ENCODE data around the gene ODF2L. TPM values are rescaled to one million over a fixed set of nuclear protein-coding genes. Genes with fewer than 3 reads are reported as not detected.
"Not testable (repeated sequence)": the region's sequence is repeated elsewhere in the genome, so short reads cannot be mapped to it uniquely, and the experiment has no call there.

The ODF2L gene
- total RNA-seq, 2 experiments from 2014 or later = 68.1 to 71.2 TPM

DNA sequence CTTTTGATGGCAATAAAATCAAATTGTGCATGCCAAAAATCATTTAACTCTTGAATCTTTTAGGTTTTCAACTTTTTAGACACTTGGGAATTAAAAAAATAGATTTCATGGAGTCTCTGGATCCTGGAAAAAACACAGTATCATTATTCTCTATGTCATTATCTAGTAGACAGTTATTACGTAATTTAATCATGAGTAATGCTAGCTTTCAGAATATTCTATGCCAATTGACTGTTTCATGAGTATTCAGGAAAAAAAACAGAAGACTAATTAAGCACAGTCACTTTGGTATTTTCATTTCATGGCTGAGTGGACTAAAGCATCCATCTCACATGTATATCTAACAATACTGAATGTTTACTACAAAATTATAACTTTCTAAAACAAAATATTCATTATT, 44.0 kb downstream of the ODF2L start:
- H3K27ac Mint-ChIP-seq = no peak overlapping the region
- no peak for ATAC-seq (ENCODE audit: poor library complexity)
- no peak overlapping the region for H3K4me3 Mint-ChIP-seq
- H3K27me3 Mint-ChIP-seq = no peaks in the 10 kb centered on the region
- Histone ChIP-seq H3K4me1 (ENCODE audit: insufficient read depth, low read length) (no peaks in the 10 kb centered on the region), H3K36me3 (ENCODE audit: insufficient read depth, low read length) (peaks cover 41% of the 10 kb centered on the region), H3K27me3 (ENCODE audit: control insufficient read depth in 1 of 2, insufficient read depth in 2 of 2, low read length in 2 of 2) (no peaks in the 10 kb centered on the region), H3K9me3 (ENCODE audit: control insufficient read depth in 1 of 2, insufficient read depth in 1 of 2, low read length in 2 of 2) (no peaks in the 10 kb centered on the region), H3K27ac (ENCODE audit: low read depth in 1 of 2, low read length in 2 of 2) (no peak overlapping the region), H3K4me3 (ENCODE audit: low read length) (no peak overlapping the region)
- peaks cover 79% of the 10 kb centered on the region for H3K36me3 Mint-ChIP-seq (ENCODE audit: low read depth)
- ChIA-PET POLR2A (no interaction called here), CTCF (no interaction called here)
- peaks cover 4% of the 10 kb centered on the region for H3K9me3 Mint-ChIP-seq
- TF ChIP-seq, protein P1, sequence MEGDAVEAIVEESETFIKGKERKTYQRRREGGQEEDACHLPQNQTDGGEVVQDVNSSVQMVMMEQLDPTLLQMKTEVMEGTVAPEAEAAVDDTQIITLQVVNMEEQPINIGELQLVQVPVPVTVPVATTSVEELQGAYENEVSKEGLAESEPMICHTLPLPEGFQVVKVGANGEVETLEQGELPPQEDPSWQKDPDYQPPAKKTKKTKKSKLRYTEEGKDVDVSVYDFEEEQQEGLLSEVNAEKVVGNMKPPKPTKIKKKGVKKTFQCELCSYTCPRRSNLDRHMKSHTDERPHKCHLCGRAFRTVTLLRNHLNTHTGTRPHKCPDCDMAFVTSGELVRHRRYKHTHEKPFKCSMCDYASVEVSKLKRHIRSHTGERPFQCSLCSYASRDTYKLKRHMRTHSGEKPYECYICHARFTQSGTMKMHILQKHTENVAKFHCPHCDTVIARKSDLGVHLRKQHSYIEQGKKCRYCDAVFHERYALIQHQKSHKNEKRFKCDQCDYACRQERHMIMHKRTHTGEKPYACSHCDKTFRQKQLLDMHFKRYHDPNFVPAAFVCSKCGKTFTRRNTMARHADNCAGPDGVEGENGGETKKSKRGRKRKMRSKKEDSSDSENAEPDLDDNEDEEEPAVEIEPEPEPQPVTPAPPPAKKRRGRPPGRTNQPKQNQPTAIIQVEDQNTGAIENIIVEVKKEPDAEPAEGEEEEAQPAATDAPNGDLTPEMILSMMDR (IDR thresholded peaks at IDR 0.05) = no peak
- no peaks in the 10 kb centered on the region for H3K4me1 Mint-ChIP-seq (ENCODE audit: low read depth)
- no peak for DNase-seq
- intact Hi-C loops (cut with DNase I, micrococcal nuclease) = no loop called here

DNA sequence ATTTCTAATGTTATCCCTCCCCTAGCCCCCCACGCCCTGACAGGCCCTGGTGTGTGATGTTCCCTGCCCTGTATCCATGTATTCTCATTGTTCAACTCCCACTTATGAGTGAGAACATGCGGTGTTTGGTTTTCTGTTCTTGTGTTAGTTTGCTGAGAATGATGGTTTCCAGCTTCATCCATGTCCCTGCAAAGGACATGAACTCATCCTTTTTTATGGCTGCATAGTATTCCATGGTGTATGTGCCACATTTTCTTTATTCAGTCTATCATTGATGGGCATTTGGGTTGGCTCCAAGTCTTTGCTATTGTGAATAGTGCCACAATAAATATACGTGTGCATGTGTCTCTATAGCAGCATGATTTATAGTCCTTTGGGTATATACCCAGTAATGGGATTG, 45.9 kb downstream of the ODF2L start:
- H3K4me3 Mint-ChIP-seq; CTCF ChIA-PET; H3K27ac ChIP-seq (ENCODE audit: low read depth in 1 of 2, low read length in 2 of 2); intact Hi-C loops (cut with DNase I, micrococcal nuclease); H3K9me3 Mint-ChIP-seq; H3K4me3 ChIP-seq (ENCODE audit: low read length); POLR2A ChIA-PET; H3K9me3 ChIP-seq (ENCODE audit: control insufficient read depth in 1 of 2, insufficient read depth in 1 of 2, low read length in 2 of 2); H3K27me3 ChIP-seq (ENCODE audit: control insufficient read depth in 1 of 2, insufficient read depth in 2 of 2, low read length in 2 of 2); H3K4me1 Mint-ChIP-seq (ENCODE audit: low read depth); H3K4me1 ChIP-seq (ENCODE audit: insufficient read depth, low read length); H3K27ac Mint-ChIP-seq; H3K27me3 Mint-ChIP-seq; DNase-seq; ATAC-seq (ENCODE audit: poor library complexity): not testable (repeated sequence)
- H3K36me3 ChIP-seq (ENCODE audit: insufficient read depth, low read length) = peaks cover 31% of the 10 kb centered on the region
- peaks cover 60% of the 10 kb centered on the region for H3K36me3 Mint-ChIP-seq (ENCODE audit: low read depth)

DNA sequence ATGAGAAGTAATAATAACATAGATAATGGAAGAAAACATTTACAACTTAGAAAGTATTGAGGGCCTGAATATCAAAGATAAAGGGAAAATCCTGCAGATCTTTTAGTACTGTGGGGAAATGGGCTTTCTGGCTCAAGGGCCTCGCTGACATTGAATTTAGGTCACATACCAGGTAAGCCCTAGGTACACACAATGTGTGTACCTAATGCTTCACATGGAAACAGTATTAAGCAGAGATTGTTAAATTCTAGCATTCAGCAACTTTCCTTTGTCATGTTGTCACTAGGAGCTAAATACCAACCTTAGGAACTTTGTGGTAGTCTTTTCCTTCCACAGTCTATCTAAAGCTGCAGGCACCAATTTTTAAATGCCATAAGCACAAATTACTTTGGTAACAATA, 49.7 kb downstream of the ODF2L start:
- Histone ChIP-seq H3K4me3 (ENCODE audit: low read length) (no peak overlapping the region), H3K27ac (ENCODE audit: low read depth in 1 of 2, low read length in 2 of 2) (no peak overlapping the region), H3K27me3 (ENCODE audit: control insufficient read depth in 1 of 2, insufficient read depth in 2 of 2, low read length in 2 of 2) (no peaks in the 10 kb centered on the region), H3K9me3 (ENCODE audit: control insufficient read depth in 1 of 2, insufficient read depth in 1 of 2, low read length in 2 of 2) (peaks cover 6 to 9% of the 10 kb centered on the region in 2 experiments), H3K36me3 (ENCODE audit: insufficient read depth, low read length) (no peaks in the 10 kb centered on the region), H3K4me1 (ENCODE audit: insufficient read depth, low read length) (no peaks in the 10 kb centered on the region)
- ATAC-seq (ENCODE audit: poor library complexity) = no peak
- DNase-seq = no peak
- intact Hi-C loops (cut with DNase I, micrococcal nuclease) = no loop called here
- no peaks in the 10 kb centered on the region for H3K27me3 Mint-ChIP-seq
- H3K4me3 Mint-ChIP-seq = no peak overlapping the region
- no peak overlapping the region for H3K27ac Mint-ChIP-seq
- peaks cover 13% of the 10 kb centered on the region for H3K9me3 Mint-ChIP-seq
- ChIA-PET CTCF (no interaction called here), POLR2A (no interaction called here)
- TF ChIP-seq, protein P1 (IDR thresholded peaks at IDR 0.05) = no peak
- H3K4me1 Mint-ChIP-seq (ENCODE audit: low read depth) = no peaks in the 10 kb centered on the region
- peaks cover 22% of the 10 kb centered on the region for H3K36me3 Mint-ChIP-seq (ENCODE audit: low read depth)

DNA sequence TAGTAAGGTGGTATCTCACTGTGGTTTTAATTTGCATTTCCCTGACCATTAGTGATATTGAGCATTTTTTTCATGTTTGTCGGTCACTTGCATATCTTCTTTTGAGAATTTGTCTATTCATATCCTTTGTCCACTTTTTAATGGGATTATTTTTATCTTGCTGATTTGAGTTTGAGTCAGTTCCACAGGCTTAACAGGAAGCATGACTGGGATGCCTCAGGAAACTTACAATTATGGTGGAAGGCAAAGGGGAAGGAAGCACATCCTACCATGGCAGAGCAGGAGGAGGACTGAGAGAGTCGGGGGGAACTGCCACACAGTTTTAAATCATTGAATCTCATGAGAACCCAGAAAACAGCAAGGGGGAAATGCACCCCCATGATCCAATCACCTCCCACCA, 51.1 kb downstream of the ODF2L start:
- Histone ChIP-seq H3K27me3 (ENCODE audit: control insufficient read depth in 1 of 2, insufficient read depth in 2 of 2, low read length in 2 of 2) (no peaks in the 10 kb centered on the region), H3K36me3 (ENCODE audit: insufficient read depth, low read length) (no peaks in the 10 kb centered on the region), H3K9me3 (ENCODE audit: control insufficient read depth in 1 of 2, insufficient read depth in 1 of 2, low read length in 2 of 2) (peaks cover 6 to 9% of the 10 kb centered on the region in 2 experiments), H3K4me3 (ENCODE audit: low read length) (no peak overlapping the region), H3K4me1 (ENCODE audit: insufficient read depth, low read length) (no peaks in the 10 kb centered on the region), H3K27ac (ENCODE audit: low read depth in 1 of 2, low read length in 2 of 2) (no peak overlapping the region)
- peaks cover 12% of the 10 kb centered on the region for H3K9me3 Mint-ChIP-seq
- no peak overlapping the region for H3K27ac Mint-ChIP-seq
- no peak for DNase-seq
- H3K4me3 Mint-ChIP-seq = no peak overlapping the region
- no peaks in the 10 kb centered on the region for H3K27me3 Mint-ChIP-seq
- peaks cover 9% of the 10 kb centered on the region for H3K36me3 Mint-ChIP-seq (ENCODE audit: low read depth)
- TF ChIP-seq, protein P1 (IDR thresholded peaks at IDR 0.05) = no peak
- intact Hi-C loops (cut with DNase I, micrococcal nuclease) = no loop called here
- POLR2A ChIA-PET = no interaction called here
- no peaks in the 10 kb centered on the region for H3K4me1 Mint-ChIP-seq (ENCODE audit: low read depth)
- no peak for ATAC-seq (ENCODE audit: poor library complexity)
- CTCF ChIA-PET = no interaction called here

All from CD4-positive, alpha-beta T cell (primary cell).